GM10847 (cell line): ENCODE data around the gene ANXA4.

Experiments used
- POLR2A ChIP-seq: IDR thresholded peaks from 2 replicates; pipeline ENCODE4 v1.6.1; 2011; ENCODE audit not compliant: insufficient read length; ENCODE audit errors: extremely low read depth

ANXA4 gene

GRCh38 chr2:69741229-69741574 is 732 bp upstream of the ANXA4 start:
- no peak for TF ChIP-seq POLR2A

- TF ChIP-seq POLR2A, result no peak
Observed at GRCh38 chr2:69742322-69742952, 503 bp downstream of the ANXA4 start.

- TF ChIP-seq POLR2A, result no peak
Observed at GRCh38 chr2:69743847-69744264, 1.9 kb downstream of the ANXA4 start.

- no peak for TF ChIP-seq POLR2A
Observed at GRCh38 chr2:69744456-69744855, 2.5 kb downstream of the ANXA4 start.

- no peak for TF ChIP-seq POLR2A
Observed at GRCh38 chr2:69745035-69745434, 3.1 kb downstream of the ANXA4 start.

GRCh38 chr2:69750246-69750645 is 8.3 kb downstream of the ANXA4 start:
- TF ChIP-seq POLR2A, result no peak

- TF ChIP-seq POLR2A, result no peak
Observed at GRCh38 chr2:69753659-69754363, 11.9 kb downstream of the ANXA4 start.

GRCh38 chr2:69754633-69755032 is 12.7 kb downstream of the ANXA4 start:
- TF ChIP-seq POLR2A, result no peak

GRCh38 chr2:69755862-69756467 is 14.0 kb downstream of the ANXA4 start:
- no peak for TF ChIP-seq POLR2A

- TF ChIP-seq POLR2A, result no peak
Observed at GRCh38 chr2:69762025-69762424, 20.1 kb downstream of the ANXA4 start.

GRCh38 chr2:69762513-69763494 is 20.9 kb downstream of the ANXA4 start:
- TF ChIP-seq POLR2A, result no peak

- no peak for TF ChIP-seq POLR2A
Observed at GRCh38 chr2:69764286-69765095, 22.6 kb downstream of the ANXA4 start.

- TF ChIP-seq POLR2A, result no peak
Observed at GRCh38 chr2:69765096-69765380, 23.1 kb downstream of the ANXA4 start.

- no peak for TF ChIP-seq POLR2A
Observed at GRCh38 chr2:69766014-69766413, 24.1 kb downstream of the ANXA4 start.

- TF ChIP-seq POLR2A, result no peak
Observed at GRCh38 chr2:69767034-69767433, 25.1 kb downstream of the ANXA4 start.
